Erythroblast (primary cell): Measurements from ENCODE around the gene ARHGAP26.

ENCODE experiments used
- GATA1 ChIP-seq: IDR thresholded peaks from 2 replicates; pipeline ENCODE4 v1.6.1; 2011; ENCODE audit warnings: low read depth, mild to moderate bottlenecking, control low read depth, low read length, moderate library complexity
- POLR2A ChIP-seq: IDR thresholded peaks from 2 replicates; pipeline ENCODE4 v1.6.1; 2011; ENCODE audit warnings: mild to moderate bottlenecking, low read length

GRCh38 chr5:142769251-142769792 lies 855 bp upstream of the ARHGAP26 start:
- TF ChIP-seq POLR2A (no peak), GATA1 (no peak)
